HG02970 (cell line): ENCODE results near the gene FOS.
"Not testable (repeated sequence)": the region's sequence is repeated elsewhere in the genome, so short reads cannot be mapped to it uniquely, and the experiment has no call there.

Source experiments
- ATAC-seq: cut with Tn5 transposase; IDR thresholded peaks from one replicate; pipeline ENCODE4 v1.9.1; 2021; ENCODE audit warnings: mild to moderate bottlenecking, moderate library complexity, moderate number of reproducible peaks; ENCODE audit not compliant: unreplicated experiment, low FRiP score

FOS gene

DNA sequence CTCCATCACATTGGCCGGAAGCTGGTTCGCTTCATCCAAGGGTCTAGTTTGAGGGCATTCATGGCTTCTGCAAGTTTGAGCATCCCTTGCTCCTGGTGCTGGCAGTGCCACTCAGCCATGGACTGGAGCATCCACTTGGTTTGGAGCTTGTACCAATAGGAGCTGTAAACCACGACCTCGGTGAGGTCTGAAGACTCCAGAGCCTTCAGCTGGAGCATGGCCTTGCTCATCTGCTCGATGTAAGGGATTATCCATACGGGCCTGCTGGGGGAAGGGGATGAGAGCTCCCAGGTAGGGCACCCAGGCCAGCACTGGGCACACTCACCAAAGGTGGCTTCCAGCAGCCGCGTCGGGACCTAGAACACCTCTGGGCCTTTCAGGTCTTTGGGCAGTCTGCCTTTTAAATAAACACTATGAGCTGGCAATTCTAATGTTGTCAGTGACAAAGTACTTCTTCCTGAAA lies 13.5 kb downstream of the FOS start:
- no peak for ATAC-seq

DNA sequence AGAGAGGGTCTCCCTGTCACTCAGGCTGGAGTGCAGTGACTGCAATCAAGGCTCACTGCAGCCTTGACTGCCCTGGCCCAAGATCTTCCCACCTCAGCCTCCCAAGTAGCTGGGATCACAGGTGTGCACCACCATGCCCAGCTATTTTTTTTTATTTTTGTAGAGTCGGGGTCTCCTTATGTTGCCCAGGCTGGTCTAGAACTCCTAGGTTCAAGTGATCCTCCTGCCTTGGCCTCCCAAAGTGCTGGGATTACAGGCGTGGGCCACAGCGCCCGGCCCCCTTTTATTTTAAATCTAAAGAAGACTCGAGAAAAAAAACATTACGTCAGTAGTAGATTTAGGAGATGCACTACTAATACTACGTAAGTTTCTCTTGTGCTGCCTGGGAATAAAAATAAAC lies 14.3 kb downstream of the FOS start:
- ATAC-seq = no peak

DNA sequence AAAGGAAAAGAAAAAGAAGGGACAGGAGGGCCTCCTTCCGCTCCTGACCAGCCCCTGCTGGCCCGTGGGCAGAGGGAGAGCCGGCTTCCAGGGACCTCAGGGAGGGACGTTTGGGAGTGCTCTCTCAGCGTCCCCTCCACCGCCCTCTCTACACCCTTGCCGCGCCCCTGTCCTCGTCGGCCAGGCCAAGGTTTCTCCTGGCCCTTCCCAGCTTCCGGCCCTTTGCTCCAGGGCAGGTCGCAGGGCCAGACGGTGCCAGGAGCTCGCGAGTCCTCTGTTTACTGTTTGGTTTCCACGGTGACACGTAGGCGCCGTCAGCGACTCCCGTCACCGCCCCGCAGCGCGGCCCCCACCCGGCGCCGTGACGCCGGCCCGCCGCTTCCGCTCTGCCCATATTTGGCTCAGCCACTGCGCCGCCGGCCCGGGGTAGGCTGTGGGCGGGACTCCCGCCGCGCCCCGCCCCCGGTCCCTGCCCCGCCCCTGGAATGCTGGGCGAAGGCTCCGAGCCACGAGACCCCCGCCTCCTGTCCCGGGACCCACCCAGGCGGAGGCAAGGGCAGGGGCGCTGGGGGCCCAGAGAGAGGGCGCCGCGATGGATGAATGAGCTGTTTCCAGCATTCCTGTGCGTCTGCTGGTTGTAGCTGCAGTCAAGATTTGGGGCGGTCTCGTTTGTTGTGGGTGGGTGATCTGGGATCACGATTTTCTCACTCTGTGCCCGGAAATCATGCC lies 15.5 kb downstream of the FOS start:
- ATAC-seq = peak; percentile 93

DNA sequence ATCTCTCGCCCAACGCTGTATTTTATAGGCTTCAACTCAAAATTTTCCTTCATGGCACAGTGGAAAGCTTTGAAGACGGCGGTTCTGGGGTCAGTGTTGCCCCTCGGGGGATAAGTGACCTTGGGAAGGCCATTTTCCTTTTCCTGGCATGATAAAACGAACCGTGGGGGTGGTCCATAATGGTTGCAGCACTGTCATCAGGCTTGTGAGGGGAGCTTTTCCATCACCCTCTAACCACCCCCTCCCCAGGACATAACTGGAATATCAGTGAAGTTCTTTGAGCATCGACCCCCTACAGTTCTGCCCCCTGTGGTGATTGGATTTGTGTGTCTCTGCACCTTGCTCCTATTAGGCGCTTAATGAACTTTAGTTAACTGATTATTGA lies 16.0 kb downstream of the FOS start:
- ATAC-seq = no peak

DNA sequence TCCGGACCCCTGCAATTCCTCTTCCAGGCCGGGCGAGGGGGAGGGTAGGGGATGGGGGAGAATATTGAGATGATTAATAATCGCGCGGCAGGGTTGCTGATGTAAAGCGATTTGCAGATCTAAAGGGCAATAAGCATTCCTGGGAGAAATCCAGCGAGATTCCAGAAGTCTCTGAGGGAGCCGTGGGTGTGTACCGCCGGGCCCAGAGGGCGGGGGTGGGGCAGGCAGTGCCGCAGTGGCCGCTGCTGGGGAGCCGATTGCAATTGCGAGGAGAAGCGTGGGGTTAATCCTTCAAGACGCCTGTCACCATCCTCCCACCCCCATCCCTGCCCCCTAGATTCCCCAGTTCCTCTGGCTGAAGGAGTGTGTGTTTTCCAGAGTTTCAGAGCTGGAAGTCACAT lies 16.4 kb downstream of the FOS start:
- no peak for ATAC-seq

DNA sequence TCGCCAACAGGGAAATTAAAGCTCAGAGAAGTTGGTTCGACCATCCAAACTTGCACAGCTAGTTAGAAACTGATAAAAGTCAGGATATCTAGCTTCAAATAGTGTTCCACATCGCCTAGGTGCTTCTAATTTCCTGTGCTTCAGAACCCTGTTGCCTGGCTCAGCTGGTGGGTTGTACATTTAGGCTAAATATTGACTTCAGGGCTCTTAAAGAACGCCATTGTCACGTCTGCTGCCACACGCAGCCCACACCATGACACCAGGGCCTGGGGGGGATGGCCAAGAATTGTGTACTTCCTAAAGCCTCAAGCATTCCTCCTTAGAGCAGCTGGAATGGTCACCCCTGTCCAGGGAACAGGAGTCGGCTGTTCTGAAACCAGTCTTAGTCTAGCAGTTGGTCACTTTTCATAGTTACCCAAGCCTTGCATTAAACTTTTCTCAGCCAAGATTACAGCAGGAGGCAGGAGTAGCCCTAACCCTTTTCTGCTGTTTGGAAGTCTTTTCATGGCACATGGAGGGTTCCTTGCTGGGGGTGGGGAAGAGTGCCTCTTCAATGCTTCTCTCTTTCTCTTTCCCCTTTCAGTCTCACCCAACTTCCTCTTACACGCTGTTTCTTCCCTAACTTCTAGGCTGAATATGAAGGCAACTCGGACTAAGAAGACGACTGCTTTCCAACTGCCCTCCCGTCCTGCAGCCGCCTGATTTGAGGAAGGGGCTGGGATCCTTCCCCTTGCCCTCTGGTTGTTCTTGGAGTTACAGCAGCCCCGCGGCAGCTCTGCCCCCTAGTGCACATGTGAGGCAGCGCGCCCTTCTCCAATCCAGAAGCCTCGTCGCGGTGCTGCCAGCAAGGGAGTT lies 17.1 kb downstream of the FOS start:
- no peak for ATAC-seq

DNA sequence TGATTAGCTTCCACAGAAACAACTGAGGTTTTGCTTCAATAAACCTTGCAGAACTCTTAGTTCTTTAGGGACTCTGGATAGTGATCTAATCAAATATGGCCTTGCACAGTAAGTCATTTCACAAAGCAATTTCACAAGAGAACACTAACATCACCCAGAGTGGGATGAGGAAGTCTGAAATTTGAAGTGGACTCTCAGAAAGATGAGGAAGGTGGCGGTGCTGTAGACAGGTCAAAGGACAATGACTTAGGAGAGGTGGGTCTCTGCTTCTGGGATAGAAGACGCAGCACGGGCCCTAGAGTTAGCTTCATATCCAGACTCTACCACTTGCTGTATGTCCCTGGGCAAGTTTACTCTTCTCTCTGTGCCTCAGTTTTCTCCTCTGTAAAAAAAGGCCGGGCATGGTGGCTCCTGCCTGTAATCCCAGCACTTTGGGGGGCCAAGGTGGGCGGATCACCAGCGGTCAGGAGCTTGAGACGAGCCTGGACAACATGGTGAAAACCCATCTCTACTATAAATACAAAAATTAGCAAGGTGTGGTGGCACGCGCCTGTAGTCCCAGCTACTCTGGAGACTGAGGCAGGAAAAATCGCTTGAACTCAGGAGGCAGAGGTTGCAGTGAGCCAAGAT lies 18.9 kb downstream of the FOS start:
- ATAC-seq = no peak

DNA sequence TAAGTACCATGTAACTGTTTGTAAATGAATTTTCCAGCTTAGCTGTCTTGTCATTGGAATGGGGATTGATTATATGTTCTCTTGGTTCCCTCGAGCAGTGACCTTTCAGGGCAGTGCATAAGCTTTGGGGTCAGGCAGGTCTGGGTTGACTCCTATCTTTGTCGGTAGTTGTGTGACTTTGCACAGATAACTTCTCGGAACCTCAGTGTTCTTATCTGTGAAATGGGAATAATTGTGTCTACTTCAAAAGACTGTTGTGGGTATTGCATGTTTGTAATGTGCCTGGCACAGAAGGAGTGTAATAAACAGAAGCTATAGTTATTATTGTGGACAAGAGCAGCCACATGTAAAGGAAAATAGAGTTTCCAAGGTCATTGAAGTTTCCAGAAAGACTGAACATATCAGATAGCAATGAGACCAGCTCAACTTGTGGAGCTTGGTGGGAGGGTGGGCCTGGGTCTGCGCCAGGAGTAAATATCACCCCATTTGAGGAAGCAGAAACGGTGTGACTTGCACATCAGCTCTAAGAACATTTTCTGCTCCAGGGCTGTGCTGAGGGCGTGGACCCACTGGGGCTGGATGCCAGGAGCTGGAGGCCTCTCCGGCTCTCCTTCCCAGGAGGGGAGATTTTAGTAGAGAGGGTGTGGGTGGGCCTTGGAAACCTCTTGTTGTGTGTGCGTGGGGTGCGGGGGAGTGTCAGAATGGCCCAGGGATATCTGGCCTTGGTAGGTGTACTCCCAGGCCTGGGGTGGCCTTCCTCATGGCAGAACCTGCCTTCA lies 19.7 kb downstream of the FOS start:
- ATAC-seq = no peak

DNA sequence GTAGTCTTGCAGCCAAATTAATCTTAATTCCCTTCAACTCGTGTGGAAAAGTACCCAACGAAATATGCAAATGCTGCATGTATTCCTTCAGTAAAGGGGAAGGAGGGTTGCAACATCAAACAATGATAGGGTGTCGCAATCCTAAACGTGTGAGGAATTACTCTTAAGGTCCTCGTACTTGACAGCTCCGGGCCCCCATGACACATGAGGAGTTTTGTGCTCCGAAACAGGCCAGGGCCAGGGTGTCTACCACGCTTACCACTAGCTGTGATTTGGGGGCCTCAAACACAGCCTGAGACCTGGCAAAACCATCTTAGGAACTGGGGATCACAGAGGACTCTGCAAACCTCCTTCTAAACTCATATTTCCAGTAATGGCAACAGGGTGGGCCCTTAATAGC lies 20.4 kb downstream of the FOS start:
- ATAC-seq = no peak

DNA sequence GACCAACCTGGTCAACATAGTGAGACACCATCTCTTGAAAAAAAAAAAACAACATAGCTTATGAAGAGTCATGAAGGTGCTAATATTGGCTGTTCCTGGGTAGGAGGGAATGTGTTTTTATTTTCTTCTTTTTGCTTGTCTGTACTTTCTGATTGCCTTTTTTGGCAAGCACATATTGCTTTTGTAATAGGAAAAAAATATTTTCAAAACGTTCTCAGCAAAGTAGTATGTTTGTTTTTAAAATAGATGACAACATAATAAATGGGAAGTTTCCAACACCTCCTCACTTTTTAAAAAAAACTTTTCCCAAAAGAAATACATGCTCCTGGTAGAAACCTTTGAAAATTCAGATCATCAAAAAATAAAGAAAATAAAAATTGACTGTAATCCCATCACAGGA lies 20.9 kb downstream of the FOS start:
- no peak for ATAC-seq

DNA sequence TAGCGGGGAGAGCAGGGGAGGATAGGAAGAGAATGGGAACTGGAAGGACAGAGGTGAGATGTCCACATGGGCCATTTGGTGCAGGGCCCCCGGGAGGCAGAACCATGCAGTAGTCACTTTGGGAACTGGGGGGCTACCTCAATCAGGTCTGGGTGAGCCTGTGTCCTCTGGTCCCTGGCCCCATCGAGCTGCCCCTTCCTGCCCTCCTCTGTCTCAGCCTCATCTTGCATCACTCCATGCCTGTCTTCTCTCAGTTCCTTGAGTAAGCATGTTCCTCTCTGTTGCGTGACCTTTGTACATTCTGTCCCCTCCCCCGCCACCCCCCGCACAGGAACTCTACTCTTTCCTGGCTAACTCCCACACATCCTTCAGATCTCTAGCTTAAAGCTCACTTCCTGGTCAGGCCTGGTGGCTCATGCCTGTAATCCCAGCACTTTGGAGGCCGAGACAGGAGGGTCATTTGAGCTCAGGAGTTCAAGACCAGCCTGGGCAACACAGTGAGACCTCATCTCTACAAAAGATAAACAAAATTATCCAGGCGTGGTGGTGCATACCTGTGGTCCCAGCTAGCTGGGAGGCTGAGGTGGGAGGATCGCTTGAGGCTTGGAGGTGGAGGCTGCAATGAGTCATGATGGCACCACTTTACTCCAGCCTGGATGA lies 23.2 kb downstream of the FOS start:
- no peak for ATAC-seq

DNA sequence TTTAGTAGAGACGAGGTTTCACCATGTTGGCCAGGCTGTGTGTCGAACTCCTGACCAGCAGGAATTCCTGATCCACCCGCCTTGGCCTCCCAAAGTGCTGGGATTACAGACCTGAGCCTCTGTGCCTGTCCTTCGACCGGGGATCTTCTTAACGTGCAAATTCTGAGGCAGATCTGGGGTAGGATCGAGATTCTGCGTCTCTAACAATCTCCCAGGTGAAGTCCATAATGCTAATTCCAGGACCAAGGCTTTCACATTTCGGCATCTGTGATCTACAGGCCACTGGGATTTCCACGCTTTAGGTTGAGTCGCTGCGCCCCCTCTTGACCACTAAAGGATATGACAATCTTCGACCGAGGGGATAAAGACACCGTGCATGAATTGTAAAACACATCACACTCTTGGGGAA lies 24.8 kb downstream of the FOS start:
- ATAC-seq = no peak

DNA sequence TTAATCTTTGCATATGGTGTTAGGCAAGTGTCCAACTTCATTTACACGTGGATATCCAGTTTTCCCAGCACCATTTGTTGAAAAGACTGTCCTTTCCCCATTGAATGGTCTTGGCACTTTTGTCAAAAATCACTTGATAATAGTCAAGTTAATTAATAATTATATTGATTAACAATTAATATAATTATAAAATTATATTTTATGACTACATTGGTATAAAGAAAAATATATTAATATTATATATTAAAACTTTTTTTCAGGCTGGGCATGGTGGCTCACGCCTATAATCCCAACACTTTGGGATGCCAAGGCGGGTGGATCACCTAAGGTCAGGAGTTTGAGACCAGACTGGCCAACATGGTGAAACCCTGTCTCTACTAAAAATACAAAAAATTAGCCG lies 27.8 kb downstream of the FOS start:
- not testable (repeated sequence) for ATAC-seq

DNA sequence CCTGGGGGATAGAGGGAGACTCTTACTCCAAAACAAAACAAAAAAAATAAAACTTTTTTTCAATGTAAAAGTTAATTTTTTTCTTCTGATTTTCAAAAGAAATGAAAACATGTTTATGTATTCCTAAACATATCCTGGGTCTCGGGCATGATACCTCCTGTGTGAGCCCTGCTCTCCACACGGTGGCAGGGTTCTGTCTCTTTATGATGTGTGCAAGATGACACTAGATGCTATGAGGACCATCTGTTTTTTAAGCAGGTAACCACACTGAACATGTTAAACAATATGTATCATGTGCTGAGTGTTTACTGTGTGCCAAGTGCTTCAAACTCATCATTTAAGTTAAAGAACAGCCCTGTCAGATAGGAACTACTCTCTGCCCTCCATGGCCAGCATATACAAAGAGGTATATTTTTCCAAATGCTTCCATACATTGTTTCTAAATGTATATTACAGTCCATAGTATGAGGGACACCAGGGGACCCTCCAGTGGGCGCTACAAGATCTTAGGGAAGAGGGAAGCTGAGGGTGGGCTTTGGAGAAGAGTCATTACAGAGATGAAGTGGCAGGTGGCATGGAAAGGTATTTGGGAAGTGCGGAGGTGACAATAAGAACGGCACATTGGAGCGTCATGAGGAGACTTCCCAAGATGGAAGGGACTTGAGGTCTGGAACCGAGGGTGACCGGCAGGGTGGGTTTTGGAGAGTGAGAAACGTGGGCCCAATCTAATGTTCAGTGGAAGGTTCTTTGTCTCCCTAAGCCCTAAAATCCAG lies 28.5 kb downstream of the FOS start:
- no peak for ATAC-seq

DNA sequence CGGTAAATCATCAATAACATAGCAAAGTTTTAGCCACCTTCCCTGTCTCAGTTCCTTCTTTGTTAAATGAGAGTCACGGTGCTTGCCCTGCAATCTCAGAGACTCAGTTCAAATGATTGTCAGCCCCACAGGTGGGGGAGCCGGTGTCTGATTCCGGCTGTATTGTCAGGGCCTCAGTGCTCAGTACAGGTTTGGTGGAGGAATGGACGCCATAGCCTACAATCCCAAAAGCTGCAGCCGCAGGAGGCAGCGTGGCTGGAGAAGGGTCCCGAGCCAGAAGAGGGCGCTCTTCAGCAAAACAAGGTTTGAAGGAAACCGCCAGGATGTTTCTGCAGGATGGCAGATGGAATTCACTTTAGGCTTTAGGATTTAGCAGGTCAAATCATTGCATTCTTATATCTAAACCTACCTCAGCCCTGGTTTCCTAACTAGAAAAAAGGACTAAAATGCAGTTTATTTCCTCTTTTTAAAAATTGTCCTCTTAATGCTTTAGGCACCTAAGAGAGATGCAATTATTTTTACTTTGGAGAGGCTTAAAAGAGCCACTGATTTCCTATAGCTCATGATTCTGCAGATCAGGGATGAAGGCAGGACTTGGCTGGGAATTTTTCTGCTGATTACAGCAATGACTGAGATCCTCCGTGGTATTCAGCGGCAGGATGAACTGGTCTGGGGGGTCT lies 29.2 kb downstream of the FOS start:
- no peak for ATAC-seq

DNA sequence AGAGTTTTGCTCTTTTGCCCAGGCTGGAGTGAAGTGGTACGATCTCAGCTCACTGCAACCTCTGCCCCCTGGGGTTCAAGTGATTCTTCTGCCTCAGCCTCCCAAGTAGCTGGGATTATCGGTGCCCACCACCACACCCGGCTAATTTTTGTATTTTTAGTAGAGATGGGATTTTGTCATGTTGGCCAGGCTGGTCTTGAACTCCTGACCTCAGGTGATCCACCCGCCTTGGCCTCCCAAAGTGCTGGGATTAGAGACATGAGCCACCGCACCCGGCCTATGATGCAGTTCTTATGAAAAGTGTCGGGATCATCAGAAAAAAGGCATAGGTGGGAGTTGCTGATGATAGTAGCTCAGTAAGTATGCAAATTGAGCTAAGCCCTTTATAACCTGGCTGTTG lies 30.4 kb downstream of the FOS start:
- ATAC-seq = not testable (repeated sequence)

DNA sequence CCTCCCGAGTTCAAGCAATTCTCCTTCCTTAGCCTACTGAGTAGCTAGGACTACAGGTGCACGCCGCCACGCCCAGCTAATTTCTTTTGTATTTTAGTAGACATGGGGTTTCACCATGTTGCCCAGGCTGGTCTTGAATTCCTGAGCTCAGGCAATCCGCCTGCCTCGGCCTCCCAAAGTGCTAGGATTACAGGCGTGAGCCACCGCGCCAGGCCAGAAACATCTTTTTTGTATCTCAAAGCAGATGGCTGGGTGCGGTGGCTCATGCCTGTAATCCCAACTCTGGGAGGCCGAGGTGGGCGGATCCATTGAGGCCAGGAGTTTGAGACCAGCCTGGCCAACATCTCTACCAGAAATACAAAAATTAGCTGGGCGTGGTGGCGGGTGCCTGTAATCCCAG lies 30.9 kb downstream of the FOS start:
- ATAC-seq = not testable (repeated sequence)

DNA sequence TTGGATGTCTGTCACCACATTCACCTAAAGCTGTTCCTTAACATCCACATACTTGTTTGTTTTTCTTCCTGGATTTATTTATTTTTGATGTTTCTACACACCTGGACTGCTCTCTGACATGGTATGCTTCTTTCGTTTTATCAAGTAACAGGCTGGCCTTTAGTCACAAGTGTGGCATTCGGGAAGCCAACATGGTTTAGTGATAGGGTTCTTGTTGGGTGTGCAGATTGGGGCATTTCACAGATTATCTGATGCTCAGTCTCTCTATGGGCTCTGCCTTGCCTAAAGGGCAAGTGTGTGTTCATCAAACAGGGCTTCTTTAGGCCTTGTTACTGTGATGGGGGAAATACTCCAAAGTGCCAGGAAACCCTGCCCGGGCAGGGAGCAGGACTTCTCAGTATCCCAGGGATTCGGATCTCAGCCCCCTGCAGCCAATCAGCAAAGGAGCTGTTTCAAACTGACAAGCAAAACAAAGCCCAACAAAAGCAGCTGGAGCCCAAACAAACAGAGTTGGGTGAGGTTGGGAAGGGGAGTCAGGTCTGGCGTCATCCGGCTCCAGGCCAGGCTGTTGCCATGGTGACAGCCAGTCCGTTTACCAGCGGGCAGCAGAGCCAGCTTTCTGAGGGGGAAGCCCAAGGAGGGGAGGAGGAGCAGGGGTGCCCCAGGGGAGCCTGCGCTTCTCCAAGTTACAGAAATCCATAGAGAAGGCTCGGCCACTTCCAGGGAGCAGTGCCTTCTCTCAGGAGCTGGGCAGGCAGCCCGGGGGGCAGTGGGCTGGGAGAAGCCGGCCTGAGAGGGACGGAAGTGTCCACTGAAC lies 31.9 kb downstream of the FOS start:
- ATAC-seq = no peak
